ENCODE results near the gene SUN3. TPM values are rescaled to one million over a fixed set of nuclear protein-coding genes. Genes with fewer than 3 reads are reported as not detected.

Gene SUN3
- total and polyA plus RNA-seq, 2 of the 4 experiments (the other 2 are of a cell fraction), result not detected

GRCh38 chr7:47962262-47962661 lies 66.6 kb downstream of the SUN3 start:
- ChIA-PET CTCF (no interaction called here), POLR2A (ENCODE audit: unreplicated experiment) (no interaction called here)
- DNase-seq, result no peak
- no peak overlapping the region for H4K5ac ChIP-seq (ENCODE audit: low read depth, low read length)
- H3K14ac ChIP-seq (replicated peaks; ENCODE audit: low read depth, low read length), result no peak overlapping the region
- peaks cover 15% of the 10 kb centered on the region for H3K9me1 ChIP-seq (ENCODE audit: insufficient read depth, low read length)
- no peaks in the 10 kb centered on the region for H3K27me3 ChIP-seq (ENCODE audit: control insufficient read depth, insufficient read depth, low read length)
- H3K36me3 ChIP-seq (ENCODE audit: control insufficient read depth, insufficient read depth, low read length), result peaks cover 47% of the 10 kb centered on the region
- H2BK15ac ChIP-seq (ENCODE audit: low read depth, low read length), result no peak overlapping the region
- H4K20me1 ChIP-seq (ENCODE audit: insufficient read depth, low read length), result no peaks in the 10 kb centered on the region
- no peak overlapping the region for H3K23ac ChIP-seq (ENCODE audit: low read depth, low read length)
- H3K79me1 ChIP-seq (ENCODE audit: low read depth in 1 of 2, low read length in 2 of 2), result peaks cover 12% of the 10 kb centered on the region in 2 experiments
- no peak overlapping the region for H3K56ac ChIP-seq (ENCODE audit: extremely low read depth, insufficient read depth, low read length)
- no peaks in the 10 kb centered on the region for H3K4me1 ChIP-seq (ENCODE audit: control insufficient read depth, insufficient read depth, low read length)
- H2AK5ac ChIP-seq (ENCODE audit: low read depth, low read length), result no peak overlapping the region
- no peak overlapping the region for H2AK9ac ChIP-seq (replicated peaks; ENCODE audit: low read depth, low read length, poor library complexity)
- no peak overlapping the region for H2BK5ac ChIP-seq (ENCODE audit: low read depth, low read length, poor library complexity, severe bottlenecking)
- no peaks in the 10 kb centered on the region for H3K9me3 ChIP-seq (ENCODE audit: control insufficient read depth, insufficient read depth, low read length)
- H2BK20ac ChIP-seq (ENCODE audit: low read depth, low read length), result no peak overlapping the region
- in situ Hi-C loops (cut with MboI; ENCODE audit: low sequenced_read_pairs), result no loop called here
- no peak overlapping the region for H3K4me2 ChIP-seq (ENCODE audit: low read depth, low read length)
- ATAC-seq (ENCODE audit: low read depth), result no peak
- no peak overlapping the region for H2AFZ ChIP-seq (replicated peaks; ENCODE audit: low read length, poor library complexity)
- no peak overlapping the region for H3K4me3 ChIP-seq (ENCODE audit: insufficient read depth, low read depth, low read length)
- H4K91ac ChIP-seq (ENCODE audit: insufficient read depth, low read depth, low read length), result no peak overlapping the region
- H3K9ac ChIP-seq (ENCODE audit: low read depth, low read length), result no peak overlapping the region
- TF ChIP-seq MXI1 (IDR thresholded peaks at IDR 0.05; ENCODE audit: borderline replicate concordance, low read depth, low read length) (no peak), NFE2L2 (IDR thresholded peaks at IDR 0.05; ENCODE audit: low read depth, low read length) (no peak), BHLHE40 (IDR thresholded peaks at IDR 0.05; ENCODE audit: low read depth, low read length) (no peak), CEBPB (IDR thresholded peaks at IDR 0.05; ENCODE audit: low read depth, low read length) (no peak), CTCF (conservative IDR thresholded peaks at IDR 0.05; ENCODE audit: low read depth, low read length) (no peak)
- no peak overlapping the region for H2BK120ac ChIP-seq (ENCODE audit: low read depth, low read length)
- H3K18ac ChIP-seq (ENCODE audit: low read depth, low read length), result no peak overlapping the region
- no peak overlapping the region for H4K8ac ChIP-seq (ENCODE audit: low read depth in 2 of 2, low read length in 2 of 2)
- intact Hi-C loops (cut with micrococcal nuclease), result loop anchor here (2.0 kb wide), 1 partner anchor 33 kb away; no protein-coding TSS in a partner anchor
- dilution Hi-C loops (cut with HindIII; ENCODE audit: low sequenced_read_pairs, unreplicated experiment), result no loop called here
- no peak overlapping the region for H3K4ac ChIP-seq (ENCODE audit: low read depth, low read length)
- no peak overlapping the region for H3K27ac ChIP-seq (ENCODE audit: insufficient read depth, low read length)
- BruUV-seq (replicated peaks), result no TSS peak
- no CpG with 5 or more reads among the region's 3 CpGs for WGBS, 2 experiments (ENCODE audit: extremely low coverage in 2 of 2, insufficient read length in 1 of 2)
